GM19240 (cell line): ENCODE measurements around the gene SLC25A22.
A peak's percentile ranks its signal among the peaks of the same experiment; 100 is the strongest.

ENCODE experiments used
- DNase-seq: peaks from one replicate; pipeline ENCODE4 v3.0.0; 2011; ENCODE audit warnings: low spot score; ENCODE audit not compliant: insufficient read length

The SLC25A22 gene

GRCh38 chr11:834371-835316, 36.6 kb upstream of the SLC25A22 start:
- no peak for DNase-seq

- DNase-seq: no peak
Observed at GRCh38 chr11:833849-834311, 35.8 kb upstream of the SLC25A22 start.

DNA sequence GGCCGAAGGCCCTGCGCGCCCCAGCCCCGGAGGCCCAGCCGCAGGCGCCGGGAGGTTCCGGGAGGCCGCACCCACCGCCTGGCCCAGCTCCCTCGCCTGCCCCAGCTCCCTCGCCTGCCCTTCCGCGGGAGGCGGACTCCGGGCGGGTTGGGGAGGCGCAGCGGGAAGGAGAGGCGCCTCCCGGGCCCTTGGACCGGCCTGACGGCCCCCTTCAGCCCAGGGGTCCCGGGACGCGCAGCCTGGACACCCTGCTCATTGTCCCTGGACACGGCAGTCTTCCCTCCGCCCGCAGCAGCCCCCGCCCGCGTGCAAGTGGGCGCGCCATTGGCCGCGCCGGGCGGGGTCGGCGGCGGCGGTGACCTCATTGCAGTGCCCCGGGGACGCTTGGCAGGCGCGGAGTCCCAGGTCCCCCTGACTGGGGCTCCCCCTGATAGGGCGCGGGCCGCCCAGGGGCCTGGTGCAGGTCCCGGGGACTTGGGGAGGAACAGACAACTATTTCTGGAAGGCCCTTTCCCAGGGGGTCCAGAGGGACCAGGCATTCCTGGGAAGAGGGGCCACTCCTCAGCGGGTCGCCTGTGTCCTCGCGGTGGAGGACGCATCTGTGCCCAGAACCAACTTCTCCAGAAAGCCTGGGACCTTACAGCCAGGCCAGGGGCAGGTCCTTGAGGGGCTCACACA, 35.2 kb upstream of the SLC25A22 start:
- no peak for DNase-seq

DNA sequence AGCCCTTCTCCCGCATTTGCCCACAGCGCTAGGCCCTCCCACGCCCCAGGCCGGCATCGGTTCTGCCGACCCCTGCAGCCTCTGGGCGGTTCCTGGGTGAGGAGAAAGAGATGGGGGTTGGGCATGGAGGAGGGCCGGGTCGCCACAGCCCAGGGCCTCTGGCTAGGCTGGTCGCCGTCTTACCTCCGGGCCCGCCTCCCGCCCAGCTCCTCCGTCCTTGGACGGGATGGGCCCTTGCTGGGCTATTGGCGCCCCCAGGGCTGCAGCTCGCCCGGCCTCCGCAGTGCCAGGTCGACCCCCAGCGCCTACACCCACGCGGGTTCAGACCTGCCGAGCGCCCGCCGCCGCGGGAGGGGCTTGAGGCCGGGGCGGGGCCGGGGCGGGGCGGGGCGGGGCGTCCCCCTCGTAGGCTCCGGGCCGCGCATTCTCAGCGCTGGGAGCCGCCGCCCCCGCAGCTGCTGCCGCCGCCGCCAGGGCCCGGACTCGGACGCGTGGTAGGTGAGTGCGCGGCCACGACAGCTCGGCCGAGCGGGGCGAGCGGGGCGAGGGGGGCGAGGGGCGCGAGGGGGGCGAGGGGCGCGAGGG, 34.5 kb upstream of the SLC25A22 start, which contains the start of gene CD151:
TSS of gene CD151 (plus strand) at position 424 of the 585 bp plus-strand sequence. CDS start 3,118 bp downstream, outside the sequence.
- no peak for DNase-seq

DNA sequence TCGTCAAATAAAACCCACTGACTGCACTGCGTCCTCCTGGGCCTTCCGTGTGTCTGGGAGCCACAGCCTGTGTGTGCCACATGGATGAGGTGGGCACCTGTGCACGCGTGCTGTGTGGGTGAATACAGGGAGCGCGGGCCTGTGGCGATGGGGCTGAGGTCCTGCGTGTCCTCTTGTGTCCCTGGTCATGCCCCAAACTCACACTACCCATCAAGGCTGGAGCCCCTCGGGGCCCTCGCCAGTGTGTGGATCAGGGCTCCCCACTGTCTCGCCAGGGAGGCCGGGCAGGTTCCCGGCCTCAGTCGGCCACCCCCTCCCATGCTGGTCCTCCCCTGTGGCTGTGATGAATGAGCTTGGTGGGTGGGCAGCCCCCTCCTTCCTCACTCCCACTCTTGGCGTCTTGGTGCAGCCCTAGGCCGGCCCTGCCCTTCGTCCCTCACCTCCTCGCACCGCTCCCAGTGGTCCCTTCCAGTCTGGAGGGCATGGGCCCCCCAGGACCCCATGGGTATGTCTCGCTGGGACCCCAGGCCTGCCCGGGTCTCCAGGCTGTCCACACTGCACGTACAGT, 34.0 kb upstream of the SLC25A22 start:
- DNase-seq: no peak

DNA sequence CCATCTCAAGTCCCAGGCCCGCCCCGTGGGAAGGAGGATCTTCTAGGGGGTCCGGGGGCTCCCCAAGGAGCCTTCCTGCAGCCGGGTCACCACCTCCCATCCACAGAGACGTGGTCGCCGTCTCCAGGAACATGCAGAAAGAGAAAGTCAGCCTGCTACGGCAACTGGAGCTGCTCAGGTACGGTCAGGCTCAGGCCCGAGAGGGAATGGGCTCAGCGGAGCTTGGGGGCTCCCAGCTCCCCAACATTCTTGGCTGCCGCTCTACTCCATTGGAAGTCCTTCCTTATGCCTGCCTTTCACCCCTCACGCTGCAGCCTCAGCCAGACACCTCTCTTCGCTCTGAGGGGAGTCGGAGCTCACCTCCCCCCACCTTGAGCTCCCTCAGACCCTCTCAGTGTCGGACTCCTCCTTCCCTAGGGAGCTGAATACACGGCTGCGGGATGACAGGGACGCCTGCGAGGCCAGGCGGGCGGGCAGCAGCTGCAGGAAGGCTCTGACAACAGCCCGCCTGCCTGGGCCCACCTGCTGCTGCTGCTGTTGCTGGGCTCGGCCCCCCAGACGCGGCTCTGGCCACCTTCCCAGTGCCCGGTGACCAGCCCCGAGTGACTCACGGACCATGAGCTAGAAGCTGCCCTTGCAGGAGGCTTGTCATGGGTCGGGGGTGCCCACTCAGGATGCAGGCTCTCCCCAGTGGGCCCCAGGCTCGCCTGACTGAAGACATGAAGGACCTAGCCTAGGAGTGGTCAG, 33.2 kb upstream of the SLC25A22 start:
- no peak for DNase-seq

- DNase-seq: peak; percentile 74
Observed at GRCh38 chr11:830295-831117, 32.4 kb upstream of the SLC25A22 start.

- DNase-seq: no peak
Observed at GRCh38 chr11:829847-830294, 31.8 kb upstream of the SLC25A22 start.

DNA sequence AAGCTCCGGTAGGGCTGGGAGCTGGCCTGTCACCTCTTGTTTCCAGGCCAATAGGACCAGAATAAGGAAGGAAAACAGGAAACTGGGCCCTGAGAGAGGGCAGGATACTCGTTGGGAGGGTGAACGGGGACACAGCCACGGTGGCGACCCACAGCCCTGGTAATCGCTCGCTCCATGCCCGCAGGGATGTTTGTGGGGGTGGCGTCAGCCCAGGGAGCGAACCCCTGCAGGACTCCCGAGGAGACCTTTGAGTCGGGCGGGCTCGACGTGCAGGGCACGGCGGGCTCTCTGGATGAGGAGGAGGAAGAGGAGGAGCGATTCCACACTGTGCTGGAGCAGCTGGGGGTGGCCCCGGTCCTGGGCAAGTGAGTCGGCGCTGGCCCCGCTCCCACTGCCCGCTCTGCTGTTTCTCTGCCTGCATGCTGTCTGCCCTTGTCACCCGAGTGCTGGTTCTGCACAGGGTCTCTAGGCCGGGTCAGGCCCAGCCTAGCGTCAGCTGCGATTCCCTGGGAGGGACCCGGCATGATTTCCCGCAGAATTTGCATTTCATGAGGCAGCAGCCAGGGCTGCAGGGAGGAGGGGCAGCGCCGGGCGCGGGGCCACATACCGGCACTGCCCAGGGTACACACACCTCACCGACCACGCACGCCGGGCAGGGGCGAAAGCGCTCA, 31.2 kb upstream of the SLC25A22 start:
- no peak for DNase-seq

GRCh38 chr11:828506-829175, 30.6 kb upstream of the SLC25A22 start:
- DNase-seq: no peak

GRCh38 chr11:827897-828192, 29.8 kb upstream of the SLC25A22 start, which contains the start of gene CRACR2B:
TSS of gene CRACR2B (plus strand) at chr11:827919. CDS start at chr11:828608, 689 bp downstream.
- DNase-seq: no peak

- DNase-seq: no peak
Observed at GRCh38 chr11:827146-827896, 29.2 kb upstream of the SLC25A22 start.

GRCh38 chr11:826836-827145, 28.7 kb upstream of the SLC25A22 start:
- DNase-seq: no peak

- DNase-seq: no peak
Observed at GRCh38 chr11:826227-826621, 28.1 kb upstream of the SLC25A22 start.

GRCh38 chr11:825366-826226, 27.5 kb upstream of the SLC25A22 start:
- no peak for DNase-seq

GRCh38 chr11:824942-825341, 26.9 kb upstream of the SLC25A22 start:
- DNase-seq: no peak

DNA sequence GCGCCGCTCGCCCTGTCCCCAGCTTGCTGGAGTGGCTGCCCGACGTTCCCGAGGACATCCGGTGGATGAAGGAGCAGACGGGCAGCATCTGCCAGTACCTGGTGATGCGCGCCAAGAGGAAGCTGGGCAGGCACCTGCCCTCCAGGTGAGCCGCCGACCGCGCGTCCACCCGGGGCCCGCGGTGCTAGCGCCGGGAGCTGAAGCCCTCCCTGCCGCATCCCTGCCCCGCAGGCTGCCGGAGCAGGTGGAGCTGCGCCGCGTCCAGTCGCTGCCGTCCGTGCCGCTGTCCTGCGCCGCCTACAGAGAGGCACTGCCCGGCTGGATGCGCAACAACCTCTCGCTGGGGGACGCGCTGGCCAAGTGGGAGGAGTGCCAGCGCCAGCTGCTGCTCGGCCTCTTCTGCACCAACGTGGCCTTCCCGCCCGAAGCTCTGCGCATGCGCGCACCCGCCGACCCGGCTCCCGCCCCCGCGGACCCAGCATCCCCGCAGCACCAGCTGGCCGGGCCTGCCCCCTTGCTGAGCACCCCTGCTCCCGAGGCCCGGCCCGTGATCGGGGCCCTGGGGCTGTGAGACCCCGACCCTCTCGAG, 26.3 kb upstream of the SLC25A22 start:
- DNase-seq: no peak
